ENCODE measurements around the gene SEC16A. TPM values are rescaled to one million over a fixed set of nuclear protein-coding genes. Genes with fewer than 3 reads are reported as not detected.

The SEC16A gene
- total and polyA plus RNA-seq, 2 experiments from 2014 or later: 42.0 to 42.7 TPM

GRCh38 chr9:136423432-136424146, 59.3 kb downstream of the SEC16A start:
- H3K4me1 ChIP-seq (ENCODE audit: insufficient read depth): no peaks in the 10 kb centered on the region
- no peaks in the 10 kb centered on the region for H3K9me3 ChIP-seq (ENCODE audit: low read depth)
- no peak for TF ChIP-seq CTCF (IDR thresholded peaks at IDR 0.05; ENCODE audit: poor library complexity)
- no peak for TF ChIP-seq EZH2 (IDR thresholded peaks at IDR 0.05; ENCODE audit: borderline replicate concordance)
- no peak for TF ChIP-seq EZH2phosphoT487 (IDR thresholded peaks at IDR 0.05; ENCODE audit: low read depth, severe bottlenecking, unreplicated experiment)
- H3K27me3 ChIP-seq: no peaks in the 10 kb centered on the region
- H3K27ac ChIP-seq: no peak overlapping the region
- no peaks in the 10 kb centered on the region for H3K9me2 ChIP-seq (replicated peaks; ENCODE audit: insufficient read depth)
- no peaks in the 10 kb centered on the region for H3K79me2 ChIP-seq
- no peaks in the 10 kb centered on the region for H3K36me3 ChIP-seq (replicated peaks; ENCODE audit: insufficient read depth, low read depth)
- H4K20me1 ChIP-seq (ENCODE audit: insufficient read depth, poor library complexity, severe bottlenecking): no peaks in the 10 kb centered on the region
- no peak overlapping the region for H3K4me2 ChIP-seq
- no peak overlapping the region for H2AFZ ChIP-seq
- no peak for DNase-seq (ENCODE audit: low spot score)
- H3K4me3 ChIP-seq: no peak overlapping the region
- WGBS (ENCODE audit: low lambda C conversion rate, missing lambda C conversion rate): 99% methylated on average over 43 of the region's 43 CpGs

- 96% methylated on average over 26 of the region's 26 CpGs for WGBS (ENCODE audit: low lambda C conversion rate, missing lambda C conversion rate)
- Histone ChIP-seq H3K4me1 (ENCODE audit: insufficient read depth) (no peaks in the 10 kb centered on the region), H3K9me3 (ENCODE audit: low read depth) (no peaks in the 10 kb centered on the region), H3K27me3 (no peaks in the 10 kb centered on the region), H4K20me1 (ENCODE audit: insufficient read depth, poor library complexity, severe bottlenecking) (no peaks in the 10 kb centered on the region), H2AFZ (no peak overlapping the region), H3K9me2 (replicated peaks; ENCODE audit: insufficient read depth) (no peaks in the 10 kb centered on the region), H3K36me3 (replicated peaks; ENCODE audit: insufficient read depth, low read depth) (no peaks in the 10 kb centered on the region), H3K4me3 (no peak overlapping the region), H3K4me2 (no peak overlapping the region), H3K27ac (no peak overlapping the region), H3K79me2 (no peaks in the 10 kb centered on the region)
- DNase-seq (ENCODE audit: low spot score): no peak
- no peak for TF ChIP-seq CTCF (IDR thresholded peaks at IDR 0.05; ENCODE audit: poor library complexity)
These were observed 60.0 kb downstream of the SEC16A start for GRCh38 chr9:136422876-136423275.

- no peaks in the 10 kb centered on the region for H4K20me1 ChIP-seq (ENCODE audit: insufficient read depth, poor library complexity, severe bottlenecking)
- 94% methylated on average over 21 of the region's 21 CpGs for WGBS (ENCODE audit: low lambda C conversion rate, missing lambda C conversion rate)
- no peak for DNase-seq (ENCODE audit: low spot score)
- H3K27ac ChIP-seq: no peak overlapping the region
- no peaks in the 10 kb centered on the region for H3K27me3 ChIP-seq
- no peak overlapping the region for H2AFZ ChIP-seq
- H3K4me2 ChIP-seq: no peak overlapping the region
- no peaks in the 10 kb centered on the region for H3K79me2 ChIP-seq
- no peaks in the 10 kb centered on the region for H3K9me2 ChIP-seq (replicated peaks; ENCODE audit: insufficient read depth)
- no peaks in the 10 kb centered on the region for H3K4me1 ChIP-seq (ENCODE audit: insufficient read depth)
- H3K4me3 ChIP-seq: no peak overlapping the region
- TF ChIP-seq EZH2 (IDR thresholded peaks at IDR 0.05; ENCODE audit: borderline replicate concordance) (no peak), CTCF (IDR thresholded peaks at IDR 0.05; ENCODE audit: poor library complexity) (no peak), EZH2phosphoT487 (IDR thresholded peaks at IDR 0.05; ENCODE audit: low read depth, severe bottlenecking, unreplicated experiment) (no peak)
- no peaks in the 10 kb centered on the region for H3K9me3 ChIP-seq (ENCODE audit: low read depth)
- H3K36me3 ChIP-seq (replicated peaks; ENCODE audit: insufficient read depth, low read depth): no peaks in the 10 kb centered on the region
These were observed 61.0 kb downstream of the SEC16A start for GRCh38 chr9:136421791-136422190.

GRCh38 chr9:136419092-136419420, 63.8 kb downstream of the SEC16A start:
- TF ChIP-seq CTCF (IDR thresholded peaks at IDR 0.05; ENCODE audit: poor library complexity) (no peak), EZH2 (IDR thresholded peaks at IDR 0.05; ENCODE audit: borderline replicate concordance) (no peak), EZH2phosphoT487 (IDR thresholded peaks at IDR 0.05; ENCODE audit: low read depth, severe bottlenecking, unreplicated experiment) (no peak)
- WGBS (ENCODE audit: low lambda C conversion rate, missing lambda C conversion rate): 95% methylated on average over 12 of the region's 12 CpGs
- DNase-seq (ENCODE audit: low spot score): no peak

More at GRCh38 chr9:136419092-136419420, 63.8 kb downstream of the SEC16A start:
- H3K27me3 ChIP-seq: no peaks in the 10 kb centered on the region
- H3K4me1 ChIP-seq (ENCODE audit: insufficient read depth): no peaks in the 10 kb centered on the region
- no peaks in the 10 kb centered on the region for H4K20me1 ChIP-seq (ENCODE audit: insufficient read depth, poor library complexity, severe bottlenecking)
- H3K79me2 ChIP-seq: no peaks in the 10 kb centered on the region
- H3K9me2 ChIP-seq (replicated peaks; ENCODE audit: insufficient read depth): no peaks in the 10 kb centered on the region
- no peaks in the 10 kb centered on the region for H3K9me3 ChIP-seq (ENCODE audit: low read depth)
- H3K36me3 ChIP-seq (replicated peaks; ENCODE audit: insufficient read depth, low read depth): no peaks in the 10 kb centered on the region
- no peak overlapping the region for H2AFZ ChIP-seq
- H3K27ac ChIP-seq: no peak overlapping the region
- no peak overlapping the region for H3K4me3 ChIP-seq
- H3K4me2 ChIP-seq: no peak overlapping the region
